ENCODE data around the gene FRAT2.
"Not testable (repeated sequence)": the region's sequence is repeated elsewhere in the genome, so short reads cannot be mapped to it uniquely, and the experiment has no call there.

FRAT2 gene

GRCh38 chr10:97358781-97359180, 24.3 kb upstream of the FRAT2 start:
- no peak for DNase-seq
- intact Hi-C loops (cut with DNase I), result no loop called here

- intact Hi-C loops (cut with DNase I), result no loop called here
- no peak for DNase-seq
Measured at GRCh38 chr10:97358349-97358748, 23.8 kb upstream of the FRAT2 start.

- DNase-seq, result no peak
- intact Hi-C loops (cut with DNase I), result no loop called here
Measured at GRCh38 chr10:97356918-97357317, 22.4 kb upstream of the FRAT2 start.

GRCh38 chr10:97356318-97356914, 21.9 kb upstream of the FRAT2 start:
- intact Hi-C loops (cut with DNase I), result no loop called here

GRCh38 chr10:97355571-97355975, 21.0 kb upstream of the FRAT2 start:
- peak in 40 of 42 donors; percentile 23 to 75 (median 58) for DNase-seq
- intact Hi-C loops (cut with DNase I), result no loop called here

More at GRCh38 chr10:97356318-97356914, 21.9 kb upstream of the FRAT2 start:
- DNase-seq, result no peak

- intact Hi-C loops (cut with DNase I), result no loop called here
Measured at GRCh38 chr10:97353945-97354344, 19.4 kb upstream of the FRAT2 start.

GRCh38 chr10:97349752-97350513, 15.4 kb upstream of the FRAT2 start:
- intact Hi-C loops (cut with DNase I), result no loop called here
- DNase-seq, result no peak

More at GRCh38 chr10:97353945-97354344, 19.4 kb upstream of the FRAT2 start:
- DNase-seq, result no peak

- DNase-seq, result no peak
- intact Hi-C loops (cut with DNase I), result no loop called here
Measured at GRCh38 chr10:97347317-97347716, 12.8 kb upstream of the FRAT2 start.

GRCh38 chr10:97343664-97344063, 9.1 kb upstream of the FRAT2 start:
- DNase-seq, result peak in 1 of 42 donors; percentile 18
- intact Hi-C loops (cut with DNase I), result not testable (repeated sequence)

- DNase-seq, result no peak
- intact Hi-C loops (cut with DNase I), result no loop called here
Measured at GRCh38 chr10:97341416-97341815, 6.9 kb upstream of the FRAT2 start.

GRCh38 chr10:97338041-97338440, 3.5 kb upstream of the FRAT2 start:
- peak in 2 of 42 donors; percentile 27 to 36 for DNase-seq
- intact Hi-C loops (cut with DNase I), result no loop called here

- intact Hi-C loops (cut with DNase I), result no loop called here
- DNase-seq, result peak in 1 of 42 donors; percentile 37
Measured at GRCh38 chr10:97336942-97337831, 2.7 kb upstream of the FRAT2 start.

GRCh38 chr10:97336446-97336845, 1.9 kb upstream of the FRAT2 start:
- intact Hi-C loops (cut with DNase I), result no loop called here
- DNase-seq, result no peak

- intact Hi-C loops (cut with DNase I), result no loop called here
Measured at GRCh38 chr10:97336006-97336405, 1.5 kb upstream of the FRAT2 start.

GRCh38 chr10:97335188-97335619, 675 bp upstream of the FRAT2 start:
- intact Hi-C loops (cut with DNase I), result no loop called here
- peak in 1 of 42 donors; percentile 33 for DNase-seq

More at GRCh38 chr10:97336006-97336405, 1.5 kb upstream of the FRAT2 start:
- DNase-seq, result no peak

- intact Hi-C loops (cut with DNase I), result loop anchor here (1.0 to 5.0 kb wide), 2 partner anchors 14 to 51 kb away; partner anchors contain the start of gene FRAT1
- peak in 29 of 42 donors; percentile 23 to 70 (median 48) for DNase-seq
Measured at GRCh38 chr10:97333601-97334369, 744 bp downstream of the FRAT2 start.

GRCh38 chr10:97333351-97333600, 1.3 kb downstream of the FRAT2 start:
- intact Hi-C loops (cut with DNase I), result loop anchor here (5.0 kb wide), 1 partner anchor 51 kb away; no protein-coding TSS in a partner anchor

GRCh38 chr10:97332591-97333350, 1.8 kb downstream of the FRAT2 start:
- intact Hi-C loops (cut with DNase I), result loop anchor here (5.0 kb wide), 1 partner anchor 50 kb away; no protein-coding TSS in a partner anchor
- peak in 39 of 42 donors; percentile 38 to 85 (median 64) for DNase-seq

More at GRCh38 chr10:97333351-97333600, 1.3 kb downstream of the FRAT2 start:
- DNase-seq, result peak in 4 of 42 donors; percentile 35 to 46 (median 44)
